ENCODE measurements around the gene RREB1.

RREB1 gene

DNA sequence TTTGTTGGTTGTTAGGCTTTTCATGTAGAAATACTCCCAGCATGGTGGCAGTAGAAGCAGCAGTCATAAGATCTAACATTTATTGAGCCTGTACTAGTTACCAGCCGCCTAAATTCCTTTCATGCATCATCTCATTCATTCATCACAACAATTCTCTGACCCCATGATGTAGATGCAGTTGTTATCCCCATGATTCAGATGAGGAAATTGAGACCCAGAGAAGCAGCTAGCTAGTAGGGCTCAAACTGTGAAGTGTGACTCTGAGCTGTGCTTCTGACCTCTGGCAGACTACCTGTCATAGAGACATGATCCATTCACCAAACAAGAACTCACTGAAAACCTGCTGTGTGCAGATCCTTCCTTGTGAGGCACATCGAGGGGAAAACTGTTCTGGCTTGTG is 16.9 kb downstream of the RREB1 start:
- DNase-seq: no peak

DNA sequence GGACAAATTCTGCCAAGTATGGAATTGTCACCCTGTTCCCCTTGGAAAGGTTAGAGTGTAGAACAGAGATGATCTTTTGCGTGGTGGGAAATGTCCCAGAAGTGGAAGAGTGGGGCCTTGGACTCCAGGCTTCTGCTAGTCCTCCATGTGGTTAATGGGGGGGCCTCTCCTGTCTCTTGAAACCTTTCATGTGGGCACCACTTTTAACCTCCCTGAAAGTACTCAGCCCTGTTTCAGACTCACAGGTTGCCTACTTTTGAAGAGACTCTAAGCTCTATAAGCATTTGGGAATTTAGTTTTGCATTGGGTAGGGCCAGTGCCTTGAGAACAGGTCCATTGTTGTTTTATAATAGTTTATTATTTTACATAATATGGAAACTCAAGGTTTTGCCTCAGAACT is 17.5 kb downstream of the RREB1 start:
- DNase-seq: no peak

DNA sequence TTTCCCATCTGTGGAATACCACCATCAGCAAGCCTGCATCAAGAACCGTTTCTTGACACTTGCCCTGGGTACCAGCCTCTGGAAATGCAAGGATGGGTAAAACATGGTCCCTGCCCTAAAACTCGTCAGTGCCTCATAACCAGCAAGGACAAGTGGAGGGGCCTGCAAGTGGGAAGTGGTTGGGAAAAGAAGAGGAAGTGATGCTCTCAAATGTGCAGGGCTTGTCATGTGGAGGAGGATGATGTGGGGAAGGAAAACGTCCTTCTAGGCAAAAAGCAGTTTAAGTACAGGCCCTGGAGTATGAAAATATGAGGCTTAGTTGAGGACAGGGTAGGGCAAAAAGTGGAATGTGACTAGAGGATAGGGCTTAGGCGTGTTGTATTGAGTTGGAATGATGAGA is 19.0 kb downstream of the RREB1 start:
- DNase-seq: no peak

DNA sequence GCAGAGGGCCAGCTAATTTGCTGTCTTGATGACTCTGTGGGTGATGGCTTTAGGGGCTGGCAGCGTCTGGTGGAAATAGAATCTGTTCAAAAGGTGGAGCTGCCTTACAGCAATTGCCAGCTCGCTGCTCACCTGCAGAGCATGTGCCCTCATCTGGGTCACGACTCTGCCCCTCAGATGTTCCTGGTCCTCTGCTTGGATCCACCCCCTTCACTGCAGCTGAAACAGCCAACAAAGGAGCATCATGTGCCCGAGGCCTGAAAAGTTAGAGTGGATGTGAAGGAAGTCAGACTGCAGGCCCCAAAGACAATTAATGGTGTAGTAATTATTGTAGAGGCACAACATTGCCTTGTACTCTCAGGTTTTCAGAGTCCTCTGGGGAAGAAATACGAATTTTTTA is 19.9 kb downstream of the RREB1 start:
- DNase-seq: no peak

- no peak for DNase-seq
Observed at GRCh38 chr6:7129360-7129759, 21.6 kb downstream of the RREB1 start.

DNA sequence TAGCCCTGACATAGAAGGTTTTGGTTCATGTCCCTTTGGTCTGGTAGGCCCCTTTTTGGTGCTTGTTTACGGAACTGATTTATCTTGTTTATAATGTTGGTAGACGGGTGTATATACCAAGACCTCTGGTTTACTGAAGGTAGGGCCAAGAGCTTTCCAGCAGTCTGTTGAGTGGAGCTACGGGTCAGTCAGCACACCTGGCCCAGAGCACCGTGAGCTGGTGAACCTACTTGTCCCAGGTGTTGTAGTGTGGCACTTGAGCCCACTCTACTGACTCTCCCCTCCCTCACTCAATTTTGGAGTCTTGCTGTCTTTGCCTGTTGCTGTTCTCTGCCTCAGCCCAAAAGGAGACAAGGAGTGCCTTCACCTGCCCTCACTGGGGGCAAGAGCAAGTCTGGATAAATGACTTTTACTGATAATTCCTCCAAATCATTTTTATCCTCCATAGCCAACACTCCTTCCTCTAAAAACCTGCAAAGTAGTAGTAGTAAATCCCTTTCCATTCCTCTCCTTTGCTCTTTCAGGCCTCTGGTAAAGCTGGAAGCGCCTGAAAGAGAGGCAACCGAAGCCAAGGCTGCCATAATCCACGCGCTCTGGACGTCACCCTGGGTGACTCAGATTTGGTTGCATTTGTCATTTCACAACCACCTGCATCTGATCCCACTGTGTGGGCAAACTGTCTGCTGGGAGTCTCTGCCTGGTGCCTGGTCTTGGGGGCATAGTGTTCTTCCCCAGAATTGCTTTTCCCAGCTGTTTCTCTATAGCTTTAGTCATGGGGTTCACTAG is 22.2 kb downstream of the RREB1 start:
- DNase-seq: no peak

GRCh38 chr6:7131390-7131789 is 23.6 kb downstream of the RREB1 start:
- no peak for DNase-seq

DNA sequence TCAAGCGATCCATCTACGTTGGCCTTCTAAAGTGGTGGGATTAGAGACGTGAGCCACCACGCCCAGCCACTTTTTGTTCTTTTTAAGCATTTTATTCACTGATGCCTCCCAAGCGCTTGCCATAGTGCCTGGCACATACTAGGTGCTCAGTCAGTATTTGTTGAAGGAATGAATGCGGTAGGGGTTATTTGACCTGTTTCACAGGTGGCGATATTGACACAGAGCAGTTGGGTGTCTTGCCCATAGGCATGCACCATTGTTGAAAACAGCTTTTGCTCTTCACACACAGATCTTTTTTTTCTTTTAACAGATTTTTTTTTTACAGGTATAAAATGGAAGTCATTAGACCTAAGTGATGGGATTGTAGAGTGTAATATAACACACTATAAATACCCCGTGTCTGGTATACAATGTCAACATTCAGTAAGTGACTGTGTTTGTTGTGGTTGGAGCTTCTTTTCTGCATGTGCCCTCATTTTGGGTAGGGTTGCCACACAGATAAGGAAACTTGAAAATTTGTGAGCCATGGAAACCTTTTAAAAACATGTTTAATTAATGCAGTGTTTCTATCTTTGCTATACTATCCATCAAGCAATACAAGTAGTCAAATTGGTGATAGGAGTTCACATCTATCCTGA is 24.8 kb downstream of the RREB1 start:
- no peak for DNase-seq

- no peak for DNase-seq
Observed at GRCh38 chr6:7134999-7135745, 27.4 kb downstream of the RREB1 start.

DNA sequence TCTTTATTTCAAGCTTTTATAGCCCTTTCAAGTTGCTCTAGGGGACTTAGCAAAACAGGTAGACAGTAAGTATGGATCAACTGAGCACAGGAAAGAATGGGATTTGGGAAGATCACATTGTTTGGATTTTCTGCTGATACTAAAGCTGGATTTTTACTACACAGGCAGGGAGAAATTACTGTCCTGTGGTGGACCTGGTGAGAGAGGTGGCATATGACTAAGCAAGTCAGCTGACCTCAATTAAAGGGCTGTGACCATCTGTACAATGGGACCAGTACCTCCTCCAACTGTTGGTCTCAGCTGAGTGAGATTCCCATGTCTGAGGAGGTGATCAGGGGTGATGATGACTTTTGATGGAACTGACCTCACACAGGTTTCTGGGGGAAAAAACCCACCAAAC is 28.0 kb downstream of the RREB1 start:
- no peak for DNase-seq

- no peak for DNase-seq
Observed at GRCh38 chr6:7136859-7137334, 29.1 kb downstream of the RREB1 start.

GRCh38 chr6:7137335-7138045 is 29.7 kb downstream of the RREB1 start:
- DNase-seq: peak; percentile 28

DNA sequence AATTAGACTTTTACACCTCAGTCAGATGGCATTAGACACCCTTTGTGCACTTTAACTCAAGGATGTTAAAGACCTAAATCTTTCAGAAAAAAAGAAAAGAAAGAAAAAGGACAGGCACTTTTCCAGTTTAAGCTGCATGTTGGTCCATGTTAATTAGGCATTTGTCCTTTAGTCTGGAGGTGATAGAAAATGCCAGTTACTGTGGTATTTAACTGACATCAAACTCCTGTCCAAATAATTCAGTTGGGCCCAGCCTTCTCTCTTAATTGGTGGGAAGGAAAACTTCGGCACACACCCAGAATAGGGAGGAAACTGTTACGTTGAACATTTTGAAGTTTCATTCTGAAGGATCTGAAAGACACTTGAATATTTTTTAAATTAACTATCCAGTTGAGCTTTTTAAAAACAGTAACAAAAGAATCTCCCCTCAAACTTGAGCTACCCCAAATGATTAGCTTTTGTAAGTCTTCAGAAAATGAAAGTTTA is 30.3 kb downstream of the RREB1 start:
- no peak for DNase-seq

DNA sequence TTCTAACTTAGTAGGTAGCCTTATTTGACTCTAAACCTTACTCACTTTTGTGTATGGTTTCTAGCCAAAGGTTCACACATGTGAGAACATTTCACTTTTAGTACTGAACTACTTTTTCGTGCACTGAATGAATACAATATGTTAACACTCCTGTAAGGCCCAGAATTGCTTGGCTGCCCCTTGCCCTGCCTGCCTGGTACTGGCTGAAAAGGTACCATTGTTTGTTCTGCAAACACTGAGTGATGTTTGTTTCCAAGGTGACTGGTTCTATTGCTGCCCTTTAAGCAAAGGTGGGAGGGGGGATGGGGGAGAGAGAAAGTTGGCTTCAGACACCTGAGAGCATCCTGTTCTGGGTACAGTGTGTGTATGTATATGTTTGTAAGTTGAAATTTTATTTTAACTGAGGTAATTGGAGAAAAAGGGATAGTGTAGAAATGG is 31.2 kb downstream of the RREB1 start:
- peak; percentile 65 for DNase-seq

DNA sequence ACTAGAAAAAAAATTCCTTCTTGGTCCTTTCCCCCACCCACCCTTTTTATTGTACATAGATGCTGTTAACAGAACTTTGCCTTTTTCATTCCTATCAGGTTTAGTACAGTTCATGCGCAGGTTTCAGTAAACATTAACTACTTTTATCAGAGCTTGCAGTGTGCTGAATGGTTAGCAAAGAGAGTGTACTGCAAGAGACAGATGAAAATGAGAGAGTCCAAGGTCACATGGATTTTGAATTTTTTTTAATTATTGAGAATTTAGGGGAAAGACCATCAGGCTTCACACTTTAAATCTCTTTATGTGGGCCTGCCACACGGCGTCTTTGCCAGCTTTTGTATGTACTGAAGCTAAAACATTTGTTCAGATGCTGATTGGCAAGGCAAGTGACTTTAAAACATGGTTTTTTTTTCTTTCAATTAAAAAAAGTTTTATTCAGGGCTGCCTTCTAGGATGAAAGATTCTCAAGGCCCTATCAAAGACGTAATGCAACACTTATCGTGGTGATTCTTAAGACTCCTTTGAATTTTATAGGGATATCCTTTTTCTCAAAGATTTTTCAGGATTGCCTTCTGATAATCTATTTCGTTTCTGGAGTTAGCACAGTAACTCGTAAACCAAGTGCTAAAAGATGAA is 32.2 kb downstream of the RREB1 start:
- DNase-seq: no peak

DNA sequence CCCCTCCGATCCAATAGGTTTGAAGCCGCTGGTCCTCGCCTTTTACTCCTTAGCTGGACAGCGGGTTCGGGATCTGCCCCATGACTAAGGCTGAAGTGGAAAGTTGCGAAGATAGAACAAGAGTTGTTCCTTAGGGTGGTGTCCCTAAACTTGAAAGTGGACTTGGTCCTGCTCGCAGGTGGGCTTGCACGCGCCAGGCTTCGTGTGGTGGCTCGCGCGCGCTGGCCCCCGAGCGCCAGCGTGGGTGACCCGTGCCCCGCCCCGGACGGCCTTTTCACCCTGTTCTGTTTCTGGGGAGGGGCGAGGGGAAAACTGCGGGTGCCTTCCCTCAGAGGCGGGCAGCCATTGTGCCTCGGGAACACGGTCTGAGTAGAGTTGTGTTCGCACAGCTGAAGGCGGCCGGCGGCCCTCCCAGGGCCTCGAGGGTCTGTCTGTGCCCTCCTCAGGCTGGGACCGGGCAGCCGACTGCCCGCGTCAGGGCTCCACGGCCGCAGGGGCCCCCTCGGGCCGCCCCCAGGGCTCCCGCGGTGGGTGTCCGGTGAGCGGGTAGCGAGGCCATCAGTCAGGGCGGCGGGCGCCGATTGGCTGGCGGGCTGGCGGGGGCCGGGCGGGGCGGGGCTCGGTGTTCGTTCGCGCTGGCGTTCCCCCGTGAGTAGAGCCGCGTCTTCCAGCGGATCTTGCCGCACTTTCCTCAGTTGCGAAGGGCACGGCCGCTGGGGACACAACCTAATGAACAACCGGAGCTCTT is 33.0 kb downstream of the RREB1 start:
- peak; percentile 75 for DNase-seq

DNA sequence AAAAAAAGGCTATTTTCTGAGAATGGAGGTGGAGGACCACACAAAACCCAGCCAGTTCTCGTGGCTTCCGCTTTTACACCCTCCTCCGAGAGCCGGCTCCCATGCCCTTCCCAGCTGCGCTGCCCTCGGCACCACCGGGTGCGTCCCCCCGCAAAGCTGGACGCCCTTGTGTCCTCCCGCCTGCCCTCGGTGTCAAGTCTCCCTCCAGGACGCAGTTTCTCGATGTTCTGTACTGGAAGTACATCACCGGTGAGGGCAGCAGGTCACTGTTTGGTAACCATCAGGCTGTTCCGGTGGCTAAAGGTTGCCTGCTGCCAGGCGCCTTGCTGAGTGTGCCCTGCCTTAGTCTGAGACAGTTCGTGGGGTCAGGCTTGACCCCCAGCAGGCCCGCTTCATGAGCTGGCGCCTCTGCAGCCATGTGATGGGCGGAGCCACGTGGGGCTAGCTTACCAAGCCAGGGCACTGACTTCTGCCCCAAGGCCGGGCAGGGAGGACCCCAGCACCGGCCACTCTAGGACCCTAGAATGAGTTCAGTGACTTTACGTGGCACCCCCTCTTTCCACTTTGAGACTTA is 34.6 kb downstream of the RREB1 start:
- DNase-seq: no peak

GRCh38 chr6:7142918-7143475 is 35.2 kb downstream of the RREB1 start:
- peak; percentile 52 for DNase-seq

- DNase-seq: peak; percentile 52
Observed at GRCh38 chr6:7143476-7143974, 35.8 kb downstream of the RREB1 start.

- DNase-seq: no peak
Observed at GRCh38 chr6:7144872-7145584, 37.3 kb downstream of the RREB1 start.
